Cardiac ventricle fibroblast (primary cell): ENCODE measurements around the gene YBEY. TPM values are rescaled to one million over a fixed set of nuclear protein-coding genes. Genes with fewer than 3 reads are reported as not detected.

Experiments used
- total RNA-seq: library from RNA; depleted of rRNA; stranded (reverse); fragments of >200 nt; gene quantifications from 2 replicates; pipeline ENCODE4 v1.2.3, GENCODE V29; 2015

The YBEY gene
- 28.9 and 29.6 TPM in 2 replicates for total RNA-seq

GRCh38 chr21:46285761-46286647 lies at the start of gene YBEY:
YBEY (plus strand) TSS chr21:46286342; CDS start chr21:46286914, 572 bp downstream.

GRCh38 chr21:46285206-46285661 lies 908 bp upstream of the YBEY start, which contains the start of gene MCM3AP:
MCM3AP (minus strand) TSS chr21:46285611; CDS start chr21:46285286, 325 bp downstream.

DNA sequence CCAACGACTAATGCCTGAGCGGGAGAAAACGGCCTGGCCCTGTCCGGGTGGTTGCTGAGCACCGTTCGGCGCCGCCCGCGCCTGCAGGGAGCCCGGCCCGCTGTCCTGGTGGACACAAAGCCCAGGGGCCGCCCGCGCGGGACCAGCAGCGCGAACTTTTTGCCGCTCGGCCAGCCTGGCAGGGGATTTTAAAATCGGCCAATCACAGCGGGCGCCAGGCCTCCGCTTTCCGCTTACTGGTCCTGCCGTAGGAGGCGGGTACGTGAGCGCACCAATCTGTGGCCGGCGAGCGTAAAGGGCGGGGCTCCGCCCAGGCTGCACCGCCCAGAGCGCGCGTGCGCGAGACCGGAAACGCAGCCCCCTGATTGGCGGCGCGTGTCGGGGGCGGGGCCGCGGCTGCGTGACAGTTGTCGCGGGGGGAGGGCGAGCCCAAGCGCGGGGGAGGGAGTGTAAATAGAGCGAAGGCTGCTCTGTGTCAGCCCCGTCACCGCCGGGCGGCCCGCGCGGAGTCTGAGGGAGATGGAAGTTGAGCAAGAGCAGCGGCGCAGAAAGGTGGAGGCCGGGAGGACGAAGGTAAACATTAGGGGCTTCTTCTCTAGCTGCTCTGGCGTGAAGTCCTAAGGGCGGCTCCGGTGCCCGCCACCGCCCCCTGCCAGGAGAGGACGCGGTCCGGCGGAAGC lies 37.7 kb downstream of the YBEY start, which contains the start of the genes C21orf58 and PCNT:
Gene C21orf58, minus strand, starts transcription at position 161 of the 680 bp plus-strand sequence. CDS start 1,132 bp downstream, outside the sequence.
Gene PCNT, plus strand, starts transcription at position 447 of the 680 bp plus-strand sequence. Its CDS starts 73 bp downstream, at position 520.

Other genes starting within 250 kb of the YBEY start
- 5,191 and 6,443 TPM in 2 replicates for gene COL6A2, start 188.2 kb upstream of the YBEY start, total RNA-seq
- not detected in 2 replicates for gene FTCD, start 130.8 kb upstream of the YBEY start, total RNA-seq
- gene SPATC1L, start 101.9 kb upstream of the YBEY start, total RNA-seq: 22.2 and 26.4 TPM in 2 replicates
- 61.1 and 66.4 TPM in 2 replicates for gene LSS, start 57.6 kb upstream of the YBEY start, total RNA-seq
- 48.5 and 49.3 TPM in 2 replicates for gene MCM3AP, start 731 bp upstream of the YBEY start, total RNA-seq
- 1.3 and 2.3 TPM in 2 replicates for gene C21orf58, start 37.5 kb downstream of the YBEY start, total RNA-seq
- gene PCNT, start 37.8 kb downstream of the YBEY start, total RNA-seq: 18.0 and 21.5 TPM in 2 replicates
- gene DIP2A, start 172.5 kb downstream of the YBEY start, total RNA-seq: 17.1 and 18.9 TPM in 2 replicates